ENCODE measurements around the gene CYP4F12. TPM values are rescaled to one million over a fixed set of nuclear protein-coding genes. Genes with fewer than 3 reads are reported as not detected.
"Not testable (repeated sequence)": the region's sequence is repeated elsewhere in the genome, so short reads cannot be mapped to it uniquely, and the experiment has no call there.

Gene CYP4F12
- 1.8 TPM for polyA plus RNA-seq (ENCODE audit: insufficient read length)

- DNase-seq, result peak; percentile 46
These were observed at the start of gene CYP4F12 for GRCh38 chr19:15672580-15673175. Gene CYP4F12, plus strand, starts transcription at chr19:15673087. Its CDS starts 443 bp downstream, at chr19:15673530.

DNA sequence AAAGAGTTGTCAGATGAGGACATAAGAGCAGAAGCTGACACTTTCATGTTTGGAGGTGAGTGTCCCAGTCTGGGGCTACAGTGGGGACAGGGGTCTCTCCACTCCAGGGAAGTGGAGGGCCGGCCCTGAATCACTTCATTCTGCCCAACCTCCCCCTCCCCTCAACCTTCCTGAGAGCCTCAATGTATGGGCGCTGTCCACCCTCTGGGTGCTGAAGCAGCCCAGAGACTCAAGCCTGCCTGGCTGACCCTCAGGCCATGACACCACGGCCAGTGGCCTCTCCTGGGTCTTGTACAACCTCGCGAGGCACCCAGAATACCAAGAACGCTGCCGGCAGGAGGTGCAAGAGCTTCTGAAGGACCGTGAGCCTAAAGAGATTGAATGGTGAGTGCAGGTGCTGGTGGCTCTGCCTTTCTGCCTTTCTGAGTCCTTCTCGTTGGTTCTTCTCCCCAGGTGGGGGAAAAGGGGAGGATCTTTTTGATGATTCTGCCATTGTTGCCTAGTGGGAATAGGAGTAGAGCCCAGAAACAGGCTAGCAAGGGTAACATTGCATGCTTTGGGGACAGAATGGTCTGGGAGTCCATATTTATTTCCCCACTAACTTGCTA lies 49.1 kb upstream of the CYP4F12 start:
- no peak for DNase-seq

GRCh38 chr19:15628236-15629002 lies 44.5 kb upstream of the CYP4F12 start:
- no peak for DNase-seq

GRCh38 chr19:15629003-15629880 lies 43.6 kb upstream of the CYP4F12 start:
- DNase-seq, result peak; percentile 38

GRCh38 chr19:15631817-15632216 lies 41.1 kb upstream of the CYP4F12 start:
- no peak for DNase-seq

DNA sequence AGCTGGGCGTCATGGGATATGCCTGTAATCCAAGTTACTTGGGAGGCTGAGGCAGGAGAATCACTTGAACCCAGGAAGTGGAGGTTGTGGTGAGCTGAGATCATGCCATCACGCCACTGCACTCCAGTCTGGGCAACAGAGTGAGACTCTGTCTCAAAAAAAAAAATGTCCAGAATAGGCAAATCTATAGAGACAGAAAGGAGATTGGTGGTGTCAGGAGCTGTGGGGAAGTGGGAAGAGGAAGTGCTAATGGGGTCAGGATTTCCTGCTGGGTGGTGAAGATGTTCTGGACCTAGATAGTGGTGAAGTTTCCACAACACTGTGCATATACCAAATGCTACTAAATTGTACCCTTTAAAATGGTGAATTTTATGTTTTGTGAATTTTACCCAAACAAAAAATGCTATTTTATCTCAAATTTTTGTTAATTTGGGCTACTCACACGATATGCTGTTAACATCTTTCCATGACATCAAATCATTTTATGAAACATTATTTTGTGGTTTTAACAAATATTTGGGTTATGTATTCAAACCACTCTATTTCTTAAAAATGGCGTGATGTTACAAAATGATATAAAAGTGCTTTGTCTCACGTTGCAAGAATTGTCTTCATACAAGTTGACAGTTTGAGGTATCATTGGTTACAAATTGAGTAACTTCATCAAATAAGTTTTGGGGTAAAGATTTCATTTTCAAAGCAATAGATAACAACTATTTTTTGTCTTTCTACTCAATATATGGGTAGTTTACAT lies 39.6 kb upstream of the CYP4F12 start:
- no peak for DNase-seq

DNA sequence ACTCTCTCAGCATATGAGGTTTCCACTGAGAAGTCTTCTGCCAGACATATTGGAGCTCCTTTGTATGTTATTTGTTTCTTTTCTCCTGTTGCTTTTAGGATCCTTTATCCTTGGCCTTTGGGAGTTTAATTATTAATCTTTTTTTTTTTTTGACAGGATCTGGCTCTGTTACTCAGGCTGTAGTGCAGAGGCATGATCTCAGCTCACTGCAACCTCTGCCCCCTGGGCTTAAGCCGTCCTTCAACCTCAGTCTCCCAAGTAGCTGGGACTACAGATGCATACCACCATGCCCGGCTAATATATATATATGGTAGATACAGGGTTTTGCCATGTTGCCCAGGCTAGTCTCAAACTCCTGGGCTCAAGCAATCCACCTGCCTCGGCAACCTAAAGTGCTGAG lies 38.8 kb upstream of the CYP4F12 start:
- no peak for DNase-seq

DNA sequence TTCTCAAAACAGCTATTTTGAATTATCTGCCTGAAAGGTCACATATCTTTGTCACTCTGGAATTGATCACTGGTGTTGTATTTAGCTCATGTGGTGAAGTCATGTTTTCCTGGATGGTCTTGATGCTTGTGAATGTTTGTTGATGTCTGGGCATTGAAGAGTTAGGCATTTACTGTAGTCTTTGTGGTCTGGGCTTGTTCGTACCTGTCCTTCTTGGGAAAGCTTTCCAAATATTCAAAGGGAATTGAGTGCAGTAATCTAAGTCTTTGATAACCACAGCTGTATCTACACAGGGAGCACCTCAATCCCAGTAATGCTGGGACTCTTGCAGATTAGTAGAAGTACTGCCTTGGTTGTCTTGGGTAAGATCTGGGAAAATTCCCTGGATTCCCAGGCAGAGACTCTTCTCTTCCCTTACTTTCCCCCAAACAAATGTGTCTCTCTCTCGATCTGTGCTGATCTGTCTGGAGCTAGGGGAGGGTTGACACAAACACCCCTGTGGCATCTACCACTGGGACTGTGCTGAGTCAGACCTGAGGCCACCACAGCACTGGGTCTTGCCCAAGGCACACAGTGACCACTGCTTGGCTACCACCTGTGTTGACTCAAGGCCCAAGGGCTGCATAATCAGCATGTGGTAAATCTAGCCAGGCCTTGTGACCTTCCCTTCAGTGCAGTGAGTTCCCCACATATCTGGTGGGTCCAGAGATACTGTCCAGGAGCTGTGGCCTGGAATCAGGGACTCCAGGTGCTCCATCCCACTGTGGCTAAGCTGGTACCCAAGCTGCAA lies 37.7 kb upstream of the CYP4F12 start:
- no peak for DNase-seq

GRCh38 chr19:15636026-15636425 lies 36.9 kb upstream of the CYP4F12 start:
- no peak for DNase-seq

- DNase-seq, result no peak
These were observed 33.3 kb upstream of the CYP4F12 start for GRCh38 chr19:15639596-15639995.

DNA sequence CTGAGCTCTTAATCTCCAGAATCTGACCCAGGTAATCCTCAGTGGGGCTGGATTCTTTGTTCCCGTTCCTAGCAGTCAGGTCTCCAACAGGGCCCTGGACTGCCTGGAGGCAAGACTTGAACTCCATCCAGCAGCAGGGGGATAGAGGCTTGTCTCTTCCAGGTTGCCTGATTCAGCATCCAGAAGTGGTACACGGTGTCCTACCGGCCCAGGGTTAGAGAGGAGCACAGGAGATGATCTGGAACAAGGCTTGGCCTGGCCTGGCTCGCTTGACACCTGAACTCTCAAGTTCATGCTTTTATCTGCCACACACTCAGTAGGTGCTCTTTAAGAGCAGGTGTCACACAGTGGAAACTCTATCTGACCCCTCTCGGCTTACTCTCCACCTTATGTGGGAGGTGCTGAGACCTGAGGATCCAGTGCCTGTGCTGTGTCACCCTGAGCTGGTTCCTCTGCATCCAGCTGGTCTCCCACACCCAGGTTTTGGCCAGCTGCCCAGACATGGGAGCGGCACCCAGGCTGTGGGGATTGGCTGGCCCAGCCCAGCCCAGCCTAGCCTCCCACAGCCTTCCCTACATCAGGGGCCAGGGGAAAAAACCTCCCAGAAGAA lies 32.5 kb upstream of the CYP4F12 start, which contains the start of gene CYP4F3:
Gene CYP4F3, plus strand, starts transcription at position 604 of the 610 bp plus-strand sequence. CDS start 519 bp downstream, outside the sequence.
- peak; percentile 13 for DNase-seq

DNA sequence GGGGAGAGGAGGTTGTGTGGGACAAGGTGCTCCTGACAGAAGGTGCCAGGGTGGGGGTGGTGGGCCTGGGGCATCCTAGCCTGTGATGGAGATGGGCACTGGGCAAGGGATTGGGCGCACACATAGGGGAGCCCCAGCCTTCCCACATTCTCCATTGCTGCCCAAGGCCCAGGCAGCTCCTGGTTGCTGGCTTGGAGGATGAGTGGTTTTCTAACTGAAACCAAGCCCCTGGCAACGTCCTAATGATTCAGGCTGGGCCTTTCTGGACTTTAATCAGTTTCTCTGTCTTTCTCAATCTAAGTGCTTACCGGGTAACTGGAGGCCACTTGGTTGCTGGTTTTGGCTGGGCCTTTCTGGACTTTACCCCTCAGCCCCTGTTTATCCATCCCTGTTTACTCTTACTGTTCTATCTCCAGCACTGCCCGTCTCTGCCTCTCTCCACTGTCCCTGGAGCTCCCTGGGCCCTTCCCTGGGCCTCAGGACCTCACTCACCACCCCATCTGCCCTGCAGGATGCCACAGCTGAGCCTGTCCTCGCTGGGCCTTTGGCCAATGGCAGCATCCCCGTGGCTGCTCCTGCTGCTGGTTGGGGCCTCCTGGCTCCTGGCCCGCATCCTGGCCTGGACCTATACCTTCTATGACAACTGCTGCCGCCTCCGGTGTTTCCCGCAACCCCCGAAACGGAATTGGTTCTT lies 31.8 kb upstream of the CYP4F12 start:
- no peak for DNase-seq

GRCh38 chr19:15641901-15642491 lies 30.9 kb upstream of the CYP4F12 start:
- no peak for DNase-seq

GRCh38 chr19:15642807-15643206 lies 30.1 kb upstream of the CYP4F12 start:
- DNase-seq, result no peak

- DNase-seq, result no peak
These were observed 29.5 kb upstream of the CYP4F12 start for GRCh38 chr19:15643387-15643786.

- no peak for DNase-seq
These were observed 28.7 kb upstream of the CYP4F12 start for GRCh38 chr19:15644066-15644741.

DNA sequence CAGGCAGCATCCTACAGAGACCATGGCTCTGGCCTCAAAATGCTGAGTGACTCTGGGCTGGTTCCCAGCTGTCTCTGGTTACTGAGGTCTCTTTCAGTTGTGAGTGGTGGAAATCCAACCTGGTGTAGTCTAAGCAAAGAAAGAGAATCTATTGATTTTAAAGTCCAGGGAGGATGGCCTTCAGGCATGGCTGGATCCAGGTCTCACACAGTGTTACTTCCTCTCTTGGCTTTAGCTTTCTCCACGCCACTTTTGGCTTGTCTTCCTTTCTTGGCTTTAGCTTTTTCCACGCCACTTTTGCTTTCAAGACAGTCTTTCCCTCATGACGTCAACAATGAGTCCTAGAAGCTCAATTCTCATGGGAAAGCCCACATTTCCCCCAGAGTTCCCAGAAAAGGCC lies 28.1 kb upstream of the CYP4F12 start:
- DNase-seq, result no peak

GRCh38 chr19:15649526-15649925 lies 23.4 kb upstream of the CYP4F12 start:
- no peak for DNase-seq

GRCh38 chr19:15650123-15650522 lies 22.8 kb upstream of the CYP4F12 start:
- not testable (repeated sequence) for DNase-seq
